Stimulated activated CD4-positive, alpha-beta T cell treated with anti-CD3 and anti-CD28 coated beads, TNF-alpha, amount 100 ng/mL, for 24 hours (primary cell): ENCODE results near the gene SLX9.

Experiments
- DNase-seq, 3 experiments: peaks; one replicate each; pipeline ENCODE4 v3.0.0-alpha.2; 2020; ENCODE audit warnings: low read depth in 3 of 3

SLX9 gene

DNA sequence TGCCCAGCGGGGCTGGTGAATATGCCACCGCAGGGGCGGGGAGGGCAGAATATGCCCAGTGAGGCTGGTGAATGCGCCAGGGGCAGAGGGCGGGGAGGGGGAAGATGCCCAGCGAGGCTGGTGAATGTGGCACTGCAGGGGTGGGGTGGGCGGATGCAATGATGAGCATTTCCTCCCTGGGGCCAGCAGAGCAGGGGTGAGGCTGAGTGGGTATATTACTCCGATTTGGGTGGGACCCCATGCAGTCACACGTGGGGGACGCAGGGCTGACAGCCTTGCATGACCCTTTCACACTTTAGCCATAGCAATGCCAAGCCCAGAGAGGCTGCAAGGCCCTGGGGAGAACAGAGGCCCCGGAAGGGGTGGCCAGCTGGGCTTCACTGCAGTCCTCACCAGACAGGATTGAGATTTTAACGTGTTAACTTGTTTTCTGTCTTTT is 9.3 kb upstream of the SLX9 start:
- DNase-seq, result peak in 1 of 3 experiments; percentile 57

DNA sequence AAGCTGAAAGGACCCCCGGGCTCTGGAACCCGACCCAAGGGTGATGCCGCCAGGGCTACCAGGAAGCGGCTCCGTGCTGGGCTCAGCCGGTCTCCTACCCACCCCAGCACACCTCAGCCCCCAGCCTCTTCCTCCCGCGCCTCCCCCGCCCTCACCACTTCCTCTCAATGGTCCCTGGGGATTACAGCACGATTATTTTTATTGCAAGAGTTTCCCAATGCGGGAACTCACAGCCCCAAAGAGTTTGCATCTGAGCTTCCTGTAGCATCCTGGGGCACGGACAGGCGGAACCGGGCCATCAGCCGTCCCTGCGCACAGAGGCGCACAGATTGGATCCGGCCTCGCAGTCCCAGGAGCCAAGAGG is 8.7 kb upstream of the SLX9 start:
- peak in 1 of 3 experiments; percentile 16 for DNase-seq

DNA sequence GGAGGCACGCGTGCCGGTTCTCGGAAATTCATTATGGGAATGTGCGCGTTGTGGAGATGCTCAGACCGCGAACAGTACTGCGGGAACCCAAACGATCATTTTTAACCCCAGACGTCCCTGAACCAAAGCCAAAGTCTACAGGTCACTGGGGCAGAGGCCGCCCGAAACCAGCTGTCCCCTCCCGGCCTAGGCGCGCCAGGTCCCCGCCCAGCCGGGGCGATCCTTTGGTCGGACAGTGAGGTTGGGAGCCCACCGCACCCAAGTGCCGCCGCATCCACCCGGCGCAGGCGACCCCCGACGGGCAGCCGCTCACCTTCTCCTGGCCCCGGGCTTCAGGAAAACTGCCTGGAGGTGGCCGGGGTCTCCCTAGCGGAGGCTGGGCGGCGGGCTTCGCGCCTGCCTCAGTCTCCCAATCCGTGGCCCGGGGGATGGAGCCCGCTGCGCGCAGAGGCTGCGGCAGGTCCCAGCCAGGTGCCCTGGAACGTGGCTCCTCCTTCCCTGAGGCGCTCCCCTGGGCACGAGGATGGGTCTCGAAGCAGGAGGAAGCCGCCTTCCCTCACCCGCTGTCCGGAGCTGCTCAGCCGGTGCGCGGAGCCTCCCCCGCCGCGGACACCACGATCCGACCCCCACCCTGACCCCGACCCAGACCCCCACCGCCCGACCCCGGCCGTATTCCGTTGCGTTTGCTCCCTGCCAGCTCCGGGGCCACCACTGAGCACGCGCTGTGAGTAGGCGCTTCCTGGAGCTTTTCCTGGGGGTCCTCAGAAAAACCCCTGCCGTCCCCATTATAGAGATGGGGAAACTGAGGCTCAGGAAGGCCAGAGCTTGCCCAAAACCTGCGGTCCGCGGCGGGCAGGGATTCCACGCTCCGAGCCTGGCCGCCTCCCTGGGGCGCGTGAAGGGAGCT is 8.1 kb upstream of the SLX9 start:
- DNase-seq, result peak in 1 of 3 experiments; percentile 25

DNA sequence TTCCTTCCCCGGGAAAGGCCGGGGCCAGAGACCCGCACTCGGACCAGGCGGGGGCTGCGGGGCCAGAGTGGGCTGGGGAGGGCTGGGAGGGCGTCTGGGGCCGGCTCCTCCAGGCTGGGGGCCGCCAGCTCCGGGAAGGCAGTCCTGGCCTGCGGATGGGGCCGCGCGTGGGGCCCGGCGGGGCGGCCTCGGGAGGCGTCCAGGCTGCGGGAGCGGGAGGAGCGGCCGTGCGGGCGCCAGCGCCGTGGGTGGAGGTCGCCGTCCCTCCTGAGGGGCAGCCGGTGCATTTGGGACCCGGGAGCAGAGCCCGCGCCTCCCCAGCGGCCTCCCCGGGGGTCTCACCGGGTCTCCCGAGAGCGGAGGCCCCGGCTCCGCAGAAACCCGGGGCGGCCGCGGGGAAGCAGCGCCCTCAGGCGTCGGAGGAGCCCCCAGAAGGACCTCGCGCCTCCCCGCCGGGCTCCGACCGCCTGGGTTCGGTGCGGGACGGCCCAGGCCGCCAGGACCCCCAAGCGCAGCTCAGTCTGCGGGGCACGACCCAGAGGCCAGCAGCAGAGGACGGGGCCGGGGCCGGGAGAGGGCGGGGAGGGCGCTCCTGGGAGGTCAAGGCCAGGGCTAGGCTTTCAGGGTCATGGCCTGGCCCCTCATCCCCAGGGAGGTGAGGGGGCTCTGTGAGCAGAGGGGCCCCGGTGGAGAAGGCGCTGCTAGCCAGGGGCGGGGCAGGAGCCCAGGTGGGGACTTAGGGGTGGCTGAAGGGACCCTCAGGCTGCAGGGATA is 7.2 kb upstream of the SLX9 start:
- DNase-seq, result peak in 2 of 3 experiments; percentile 59 to 64

DNA sequence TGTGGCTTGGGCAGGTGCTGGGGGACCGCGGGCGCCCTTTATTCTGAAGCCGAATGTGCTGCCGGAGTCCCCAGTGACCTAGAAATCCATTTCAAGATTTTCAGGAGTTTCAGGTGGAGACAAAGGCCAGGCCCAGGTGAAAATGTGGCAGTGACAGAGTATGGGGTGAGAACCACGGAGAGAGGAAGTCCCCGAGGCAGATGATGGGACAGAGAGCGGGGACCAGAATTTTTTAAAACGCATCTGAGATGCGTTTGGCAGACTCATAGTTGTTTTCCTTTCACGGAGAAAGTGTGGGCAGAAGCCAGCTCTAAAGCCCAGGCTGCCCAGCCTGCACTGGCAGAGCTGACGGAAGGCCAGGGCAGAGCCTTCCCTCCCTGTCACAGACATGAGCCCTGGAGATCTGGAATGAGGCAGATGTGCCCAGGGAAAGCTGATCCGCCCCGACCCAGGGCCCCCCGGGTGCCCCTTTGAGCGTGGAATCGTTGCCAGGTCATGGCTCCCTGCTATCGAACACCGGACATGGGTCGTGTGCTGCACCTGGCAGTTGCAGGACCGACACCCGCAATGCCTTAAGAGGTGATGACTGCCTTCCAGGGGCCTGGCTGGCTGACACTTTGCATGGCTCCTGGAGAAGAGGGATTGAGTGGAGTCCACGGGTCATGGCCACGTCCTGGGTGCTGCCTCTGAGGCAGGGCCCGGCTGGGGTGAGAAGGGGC is 6.5 kb upstream of the SLX9 start:
- DNase-seq, result no peak

DNA sequence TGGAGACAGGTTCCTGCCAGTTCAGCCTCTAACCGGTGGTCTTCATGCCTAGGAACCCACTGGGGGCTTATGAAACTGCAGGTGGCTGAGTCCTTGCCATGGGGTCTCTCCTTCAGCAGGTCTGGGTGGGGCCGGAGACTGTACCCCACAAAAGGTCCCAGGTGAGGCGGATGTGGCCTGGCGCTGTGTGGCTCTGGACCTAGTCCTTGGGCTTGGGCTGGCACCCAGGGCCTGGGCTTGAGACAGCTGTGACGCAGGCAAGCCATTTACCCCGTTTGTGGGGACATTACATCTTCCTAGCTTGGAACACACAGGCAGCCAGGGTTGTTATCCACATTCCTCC is 5.9 kb upstream of the SLX9 start:
- DNase-seq, result no peak

DNA sequence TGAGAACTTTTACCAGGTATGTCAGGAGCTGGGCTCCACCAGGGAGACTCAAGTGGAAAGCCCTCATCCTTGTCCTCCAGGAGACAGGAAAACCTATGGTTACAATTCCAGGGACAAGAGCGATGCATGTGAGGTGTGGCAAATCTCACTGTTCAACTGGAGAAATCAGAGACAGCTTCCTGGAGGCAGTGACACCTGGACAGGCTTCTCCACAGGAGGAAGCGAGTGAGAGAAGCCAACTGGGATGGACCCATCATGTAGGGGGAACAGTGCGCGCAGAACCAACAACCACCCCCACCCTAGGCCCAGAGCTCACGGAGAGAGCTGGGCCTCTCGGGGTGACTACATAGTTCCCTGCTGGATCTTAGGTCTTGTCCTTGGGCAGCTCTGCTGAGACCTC is 5.6 kb upstream of the SLX9 start:
- no peak for DNase-seq

DNA sequence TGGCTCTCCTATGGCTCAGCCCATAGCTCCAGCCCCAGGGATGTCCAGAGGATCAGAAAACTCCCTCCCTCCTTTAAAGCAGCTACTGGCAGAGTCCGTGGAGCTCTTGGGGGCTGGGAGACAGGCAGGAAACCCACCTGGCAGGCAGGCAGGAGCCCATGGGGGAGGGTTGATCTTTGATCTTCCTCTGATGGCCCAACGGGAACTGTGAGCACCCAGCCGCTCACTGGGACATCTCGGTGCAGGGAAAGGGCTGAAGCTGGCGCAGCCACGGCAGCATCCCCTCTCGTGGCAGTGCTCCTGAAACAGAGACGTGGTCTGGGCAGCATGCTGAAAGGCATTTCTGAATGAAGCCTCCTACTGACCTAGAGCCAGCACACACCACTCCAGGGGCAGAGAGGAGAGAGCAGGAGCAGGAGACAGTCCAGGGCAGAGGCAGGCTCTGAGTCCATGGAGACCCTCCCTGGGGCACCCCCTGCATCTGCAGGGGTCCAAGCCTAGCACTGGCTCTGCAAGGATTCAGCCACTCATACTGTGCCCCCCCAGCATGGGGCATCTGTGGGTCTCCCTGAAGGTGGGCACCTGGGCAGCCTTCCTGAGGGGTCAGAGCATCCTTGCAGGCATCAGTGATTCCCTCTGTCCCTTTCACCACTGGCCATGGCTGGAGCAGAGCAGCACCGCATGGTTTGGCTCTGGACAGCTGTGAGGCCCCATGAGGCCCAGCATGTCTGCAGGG is 4.9 kb upstream of the SLX9 start:
- DNase-seq, result no peak

DNA sequence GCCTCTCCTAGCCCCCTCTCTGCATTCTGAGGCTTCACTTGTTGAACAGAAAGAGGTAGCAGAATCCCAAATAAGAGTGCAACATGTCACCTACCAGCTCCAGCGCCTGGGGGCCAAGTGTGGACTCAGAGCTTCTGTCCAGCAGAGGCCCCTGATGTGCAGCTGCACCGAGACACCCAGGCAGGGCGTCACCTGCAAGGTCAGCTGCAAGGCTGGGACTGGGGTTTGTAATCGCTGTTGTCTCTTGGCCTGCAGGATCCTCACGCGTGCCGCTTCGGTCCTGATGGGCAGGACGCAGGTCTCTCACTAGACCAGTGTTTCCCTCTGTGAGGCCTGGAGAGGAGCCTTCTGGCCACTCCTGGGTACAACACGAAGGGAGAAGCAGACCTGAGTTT is 4.3 kb upstream of the SLX9 start:
- no peak for DNase-seq

DNA sequence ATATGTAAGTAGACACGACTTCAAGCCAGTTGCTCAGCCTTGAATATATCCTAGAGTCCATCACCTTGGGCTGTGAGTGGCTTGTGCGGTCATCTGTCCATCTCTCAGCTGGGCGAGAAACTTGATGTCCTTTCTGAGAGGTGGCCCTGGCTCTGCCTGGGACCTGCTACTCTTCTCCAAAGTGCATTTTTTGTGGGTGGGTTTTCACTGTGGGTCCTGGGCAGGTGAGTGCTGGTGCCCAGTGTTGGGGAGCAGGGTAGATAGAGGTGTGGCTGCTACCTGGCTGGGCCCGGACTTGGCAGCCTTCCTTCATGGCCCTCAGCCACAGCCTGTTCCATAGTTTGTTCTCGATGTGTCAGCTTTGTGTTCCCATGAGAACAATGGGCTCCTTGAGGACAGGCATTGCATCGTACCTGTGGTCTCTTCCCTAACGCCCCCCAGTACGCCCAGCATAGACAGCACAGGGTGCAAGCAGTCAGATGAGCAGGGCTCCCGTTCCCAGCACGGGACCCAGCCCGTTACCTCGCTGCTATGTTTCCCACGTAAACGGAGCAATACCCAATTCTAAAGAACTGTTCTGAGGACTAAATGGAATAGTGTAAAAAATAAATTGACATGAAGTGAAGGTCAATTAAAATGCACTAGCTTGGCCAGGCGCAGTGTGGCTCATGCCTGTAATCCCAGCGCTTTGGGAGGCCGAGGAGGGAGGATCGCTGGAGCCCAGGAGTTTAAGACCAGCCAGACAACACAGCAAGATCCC is 877 bp upstream of the SLX9 start:
- no peak for DNase-seq

DNA sequence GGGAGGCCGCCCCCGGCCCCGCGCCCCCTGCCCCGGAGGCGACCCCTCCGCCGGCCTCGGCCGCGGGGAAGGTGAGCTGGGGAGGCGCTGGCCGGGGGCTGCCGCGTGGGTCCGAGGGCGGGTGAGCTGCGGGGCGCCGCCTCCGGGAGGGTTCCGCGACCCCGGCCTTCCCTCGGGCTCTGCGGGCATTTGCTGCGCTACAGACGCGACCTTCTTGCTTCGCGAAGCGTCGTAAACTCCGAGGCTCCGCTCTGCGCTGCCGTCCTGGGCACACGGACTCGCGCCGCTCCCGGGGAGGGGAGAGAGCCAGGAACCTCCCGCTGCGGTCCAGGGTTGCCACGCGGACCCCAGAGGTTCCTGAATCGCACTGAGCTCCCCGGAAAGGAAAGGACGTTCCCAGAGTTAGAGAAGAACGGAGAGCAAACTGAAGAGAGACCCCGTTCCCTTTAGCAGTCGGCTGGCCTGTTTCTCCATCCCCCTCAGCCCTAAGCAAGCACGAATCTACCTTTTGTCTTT is 345 bp downstream of the SLX9 start:
- DNase-seq, result no peak

DNA sequence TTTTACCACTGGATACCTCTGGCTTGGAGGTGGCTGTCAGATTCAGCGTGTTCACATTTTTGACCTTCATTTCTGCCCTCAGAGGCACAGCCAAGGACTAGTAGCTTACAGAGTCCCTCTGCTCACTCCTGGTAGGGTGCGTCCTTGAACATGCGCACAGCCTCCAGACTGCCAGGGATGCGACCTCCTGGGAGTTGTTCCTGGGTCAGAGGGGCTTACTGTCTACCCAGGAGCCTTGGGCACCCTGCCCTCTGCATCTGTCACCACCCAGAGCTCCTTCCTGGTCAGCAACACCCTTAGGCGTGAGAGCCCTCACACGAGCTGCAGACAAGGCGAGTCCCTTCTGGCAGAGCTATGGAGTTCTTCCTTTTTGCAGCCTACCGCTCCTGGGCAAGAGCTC is 1.7 kb downstream of the SLX9 start:
- DNase-seq, result no peak

DNA sequence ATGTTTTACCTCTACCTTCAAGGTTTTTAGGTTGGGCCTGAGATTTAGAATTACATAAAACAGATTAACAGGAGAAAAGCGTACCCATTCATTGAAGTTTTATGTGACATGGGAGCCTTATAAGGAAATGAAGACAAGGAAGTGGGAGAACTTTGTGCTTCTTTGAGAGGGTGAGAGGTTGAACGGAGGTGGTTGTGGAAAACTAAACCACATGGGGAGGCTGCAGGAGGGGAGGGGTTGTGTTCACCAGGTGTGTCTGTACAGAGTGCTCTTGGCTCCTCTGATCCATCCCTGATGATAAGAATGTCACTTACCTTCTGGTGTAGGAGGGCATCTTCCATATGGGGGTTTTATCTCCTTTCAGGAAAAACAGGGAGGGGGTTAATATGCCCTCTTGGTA is 2.7 kb downstream of the SLX9 start:
- no peak for DNase-seq

DNA sequence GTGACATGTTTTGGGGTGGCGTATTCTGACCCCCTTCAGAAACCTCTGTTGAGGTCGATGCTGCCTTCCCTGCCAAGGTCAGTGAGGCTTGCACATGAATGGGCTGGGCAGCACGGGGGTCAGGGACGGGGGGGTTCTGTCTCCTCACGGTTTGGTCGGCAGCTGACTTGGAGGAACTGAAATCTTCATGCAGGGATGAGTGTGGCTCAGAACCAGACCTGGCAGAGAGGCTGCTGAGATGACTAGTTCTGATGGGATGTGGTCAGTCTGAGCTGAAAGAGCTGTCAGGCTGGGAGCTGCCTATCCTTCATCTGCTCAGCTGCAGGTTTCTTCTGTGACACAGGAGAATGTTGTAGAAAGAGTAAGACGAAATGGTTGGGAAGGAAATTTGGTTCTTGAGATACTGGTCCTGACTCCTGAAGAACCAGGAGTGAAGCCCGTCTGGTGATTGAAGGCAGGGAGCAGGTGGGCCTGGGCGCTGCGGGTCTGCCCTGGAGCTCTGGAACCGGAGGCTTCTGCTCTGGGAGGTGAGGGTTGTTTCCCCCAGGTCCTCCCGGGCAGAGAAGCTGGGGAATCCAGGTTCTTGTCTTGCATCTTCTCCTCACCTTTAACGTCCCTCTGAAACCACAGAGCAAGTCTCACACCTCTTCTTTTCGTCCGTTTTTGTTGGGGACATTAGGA is 3.3 kb downstream of the SLX9 start:
- DNase-seq, result no peak

DNA sequence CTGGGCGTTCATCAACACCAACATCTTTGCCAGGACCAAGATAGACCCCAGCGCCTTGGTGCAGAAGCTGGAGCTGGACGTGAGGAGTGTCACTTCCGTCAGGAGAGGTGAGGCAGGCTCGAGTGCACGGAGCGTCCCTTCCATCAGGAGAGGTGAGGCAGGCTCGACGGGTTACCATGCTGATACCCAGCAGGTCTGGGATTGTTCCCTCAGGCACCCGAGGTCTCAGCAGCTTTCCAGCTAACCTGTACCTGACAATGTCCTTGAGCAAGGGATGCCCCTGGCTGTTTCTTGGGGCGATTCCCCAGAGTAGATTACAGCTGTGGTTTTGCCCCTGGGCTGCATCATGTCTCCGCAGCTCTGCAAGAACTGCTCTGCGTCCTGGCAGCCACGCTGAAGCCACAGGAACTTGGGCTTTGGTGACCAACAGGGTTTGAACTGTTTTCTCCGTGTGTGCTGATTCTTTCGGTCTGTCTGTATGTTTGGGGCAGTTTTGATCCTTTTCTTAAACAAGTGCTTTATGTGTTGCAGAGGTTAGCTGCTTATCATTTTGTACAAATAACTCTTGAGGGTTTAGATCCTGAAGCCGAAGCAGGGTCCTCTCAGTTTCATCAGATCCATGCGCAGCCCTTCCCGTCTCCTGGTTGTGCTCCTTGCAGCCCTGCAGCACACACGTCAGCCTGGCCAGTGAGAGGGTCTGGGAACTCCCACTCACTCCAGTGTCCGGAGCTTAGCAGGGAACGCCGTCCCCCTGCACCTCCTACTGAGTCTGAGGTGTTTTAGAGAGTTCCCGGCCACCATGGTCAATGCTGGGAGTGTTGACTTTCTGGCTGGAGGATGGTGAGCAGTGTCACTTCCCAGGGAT is 4.1 kb downstream of the SLX9 start:
- DNase-seq, result no peak

DNA sequence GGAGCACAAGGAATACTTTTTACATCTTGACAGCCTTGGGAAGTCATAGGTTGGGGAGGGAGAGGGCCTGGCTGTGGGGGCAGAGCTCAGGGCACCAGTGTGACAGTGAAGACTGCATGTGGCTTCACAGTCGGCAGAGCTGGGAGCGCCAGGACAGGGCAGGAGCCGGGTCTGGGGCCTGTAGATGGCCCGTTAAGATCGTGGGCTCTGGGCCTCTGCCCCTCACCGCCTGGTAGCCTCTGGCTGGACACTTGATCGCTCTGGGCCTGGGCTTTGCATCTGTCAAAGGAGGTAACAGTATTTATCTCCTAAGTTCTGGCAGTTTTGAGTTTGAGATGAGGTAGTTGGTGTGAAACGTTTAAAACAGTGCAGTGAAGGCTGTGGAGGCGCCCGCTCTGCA is 4.8 kb downstream of the SLX9 start:
- no peak for DNase-seq

DNA sequence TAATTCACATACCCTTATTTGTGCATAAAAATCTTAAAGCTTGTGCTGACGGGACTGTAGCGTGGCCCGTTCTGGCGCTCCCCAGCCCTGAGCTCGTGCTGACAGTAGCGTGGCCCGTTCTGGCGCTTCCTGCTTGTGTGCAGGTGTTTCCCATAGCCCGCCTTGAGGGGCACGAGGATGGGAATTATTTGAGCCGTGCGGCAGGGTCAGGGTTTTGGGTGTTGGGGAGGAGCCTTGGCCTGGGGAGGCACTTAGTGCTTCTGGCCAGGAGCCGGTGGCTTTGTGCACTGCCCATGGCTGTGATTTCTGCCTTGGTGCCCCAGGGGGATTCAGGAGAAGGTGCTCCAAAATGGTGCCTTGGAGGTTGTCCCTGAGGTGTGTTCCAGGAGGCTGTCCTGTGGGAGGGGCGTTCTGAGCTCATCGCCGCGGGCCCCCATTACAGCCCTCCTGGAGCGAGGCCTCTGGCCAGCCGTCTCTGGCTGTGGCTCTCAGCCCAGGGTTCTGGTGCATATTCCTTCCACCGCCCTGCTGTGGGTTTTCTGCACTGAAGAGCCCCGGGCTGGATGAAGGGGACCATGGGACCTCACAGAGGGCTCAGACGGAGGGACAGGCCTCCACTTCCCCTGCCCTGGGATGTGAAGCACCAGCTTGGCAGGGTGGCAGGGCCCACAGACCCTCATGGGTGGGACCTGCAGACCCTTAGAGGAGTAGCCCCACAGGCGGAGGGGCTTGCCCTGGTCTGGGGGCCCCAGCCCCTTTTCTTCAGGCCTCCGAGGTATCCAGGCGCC is 6.6 kb downstream of the SLX9 start:
- DNase-seq, result no peak

DNA sequence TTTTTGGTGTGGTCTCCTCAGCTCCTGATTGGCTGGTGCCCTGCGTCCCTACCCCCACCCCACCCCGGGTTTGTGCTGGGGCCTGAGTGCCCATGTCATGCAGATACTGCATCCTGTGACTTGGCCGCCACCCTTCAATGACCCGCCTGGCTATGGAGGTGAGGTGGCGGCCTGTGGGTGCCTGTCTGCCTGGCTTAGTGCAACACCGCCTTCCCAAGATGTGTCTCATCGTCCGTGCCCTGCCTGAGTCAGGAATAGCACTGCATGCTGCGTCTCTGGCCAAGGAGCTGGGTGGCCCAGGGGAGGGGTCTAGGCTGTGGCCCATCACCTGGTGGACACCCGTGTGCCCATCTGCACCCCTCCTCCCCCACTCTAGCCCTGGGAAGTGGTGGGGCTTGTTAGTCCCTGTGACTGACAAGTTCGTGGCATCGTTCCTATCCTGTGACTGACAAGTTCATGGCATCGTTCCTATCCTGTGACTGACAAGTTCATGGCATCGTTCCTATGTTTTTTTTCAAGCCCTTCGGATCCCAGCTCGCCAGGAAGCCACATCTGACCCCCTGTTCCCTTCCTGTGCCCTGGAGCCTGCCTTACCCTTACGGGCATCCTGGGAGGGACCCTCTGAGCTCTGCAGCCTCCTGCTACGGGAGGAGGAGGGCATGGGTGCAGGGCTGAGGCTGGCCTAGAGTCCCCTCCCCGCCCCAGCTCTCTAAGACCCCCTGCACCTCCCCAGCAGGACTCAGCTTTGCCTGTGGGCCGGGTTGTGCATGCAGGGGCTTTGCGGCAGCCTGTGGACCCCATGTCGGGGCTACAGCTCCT is 7.5 kb downstream of the SLX9 start:
- DNase-seq, result no peak
